Measurements from ENCODE around the gene IFT74.
"Not testable (repeated sequence)": the region's sequence is repeated elsewhere in the genome, so short reads cannot be mapped to it uniquely, and the experiment has no call there.

IFT74 gene

DNA sequence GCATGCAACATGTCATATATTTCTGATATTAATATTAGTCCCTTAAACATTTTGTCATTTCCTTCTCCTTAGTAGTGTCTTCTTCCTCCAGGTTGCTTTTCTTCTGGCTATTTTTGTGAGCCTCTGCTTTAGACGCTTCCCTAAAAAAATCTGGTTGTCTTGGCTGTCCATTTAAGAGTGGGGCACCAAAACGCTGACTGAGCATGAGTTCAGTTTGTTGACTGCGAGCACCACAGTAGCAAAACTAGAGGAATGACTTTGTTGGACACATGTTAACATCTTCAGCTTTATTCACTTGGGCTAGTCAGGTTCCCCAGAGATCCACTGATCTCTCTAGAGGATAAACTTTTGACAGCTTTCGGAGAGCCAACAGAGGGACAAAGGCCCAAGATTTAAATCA is 133.5 kb downstream of the IFT74 start:
- Histone ChIP-seq H3K27ac (ENCODE audit: low read length) (no peak overlapping the region), H3K4me1 (ENCODE audit: low read length) (no peaks in the 10 kb centered on the region), H3K27me3 (ENCODE audit: low read depth, low read length) (no peaks in the 10 kb centered on the region), H4K20me1 (ENCODE audit: insufficient read depth, low read length) (no peaks in the 10 kb centered on the region), H3K9ac (ENCODE audit: low read length) (no peak overlapping the region), H2AFZ (ENCODE audit: low read depth, low read length) (no peak overlapping the region), H3K4me3 (ENCODE audit: low read length) (no peak overlapping the region), H3K4me2 (ENCODE audit: low read length) (no peak overlapping the region), H3K9me3 (ENCODE audit: insufficient read depth, low read length) (no peaks in the 10 kb centered on the region), H3K36me3 (replicated peaks; ENCODE audit: low read depth, low read length) (no peaks in the 10 kb centered on the region), H3K79me2 (ENCODE audit: low read length) (no peaks in the 10 kb centered on the region)
- no peak for TF ChIP-seq EZH2phosphoT487 (IDR thresholded peaks at IDR 0.05; ENCODE audit: low read depth)
- TF ChIP-seq, protein P1, sequence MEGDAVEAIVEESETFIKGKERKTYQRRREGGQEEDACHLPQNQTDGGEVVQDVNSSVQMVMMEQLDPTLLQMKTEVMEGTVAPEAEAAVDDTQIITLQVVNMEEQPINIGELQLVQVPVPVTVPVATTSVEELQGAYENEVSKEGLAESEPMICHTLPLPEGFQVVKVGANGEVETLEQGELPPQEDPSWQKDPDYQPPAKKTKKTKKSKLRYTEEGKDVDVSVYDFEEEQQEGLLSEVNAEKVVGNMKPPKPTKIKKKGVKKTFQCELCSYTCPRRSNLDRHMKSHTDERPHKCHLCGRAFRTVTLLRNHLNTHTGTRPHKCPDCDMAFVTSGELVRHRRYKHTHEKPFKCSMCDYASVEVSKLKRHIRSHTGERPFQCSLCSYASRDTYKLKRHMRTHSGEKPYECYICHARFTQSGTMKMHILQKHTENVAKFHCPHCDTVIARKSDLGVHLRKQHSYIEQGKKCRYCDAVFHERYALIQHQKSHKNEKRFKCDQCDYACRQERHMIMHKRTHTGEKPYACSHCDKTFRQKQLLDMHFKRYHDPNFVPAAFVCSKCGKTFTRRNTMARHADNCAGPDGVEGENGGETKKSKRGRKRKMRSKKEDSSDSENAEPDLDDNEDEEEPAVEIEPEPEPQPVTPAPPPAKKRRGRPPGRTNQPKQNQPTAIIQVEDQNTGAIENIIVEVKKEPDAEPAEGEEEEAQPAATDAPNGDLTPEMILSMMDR (IDR thresholded peaks at IDR 0.05; ENCODE audit: low read depth, low read length) = no peak

DNA sequence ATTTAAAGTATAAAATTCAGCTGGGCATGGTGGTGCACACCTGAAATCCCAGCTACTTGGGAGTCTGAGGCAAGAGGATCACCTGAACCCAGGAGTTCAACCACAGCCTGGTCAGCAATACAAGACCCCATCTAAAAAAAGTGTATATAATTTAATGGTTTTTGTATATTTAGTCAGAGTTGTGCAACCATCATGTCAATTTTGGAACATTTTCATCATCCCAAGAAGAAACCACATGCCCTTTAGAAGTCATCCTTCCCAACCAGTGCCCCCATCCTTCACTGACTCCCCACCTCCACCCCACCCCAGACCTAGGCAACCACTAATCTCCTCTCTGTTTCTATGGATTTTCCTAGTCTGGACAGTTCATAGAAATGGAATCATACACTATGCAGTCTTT is 134.0 kb downstream of the IFT74 start:
- Histone ChIP-seq H4K20me1 (ENCODE audit: insufficient read depth, low read length) (no peaks in the 10 kb centered on the region), H3K36me3 (replicated peaks; ENCODE audit: low read depth, low read length) (no peaks in the 10 kb centered on the region), H3K4me2 (ENCODE audit: low read length) (no peak overlapping the region), H3K9ac (ENCODE audit: low read length) (no peak overlapping the region), H2AFZ (ENCODE audit: low read depth, low read length) (no peak overlapping the region), H3K9me3 (ENCODE audit: insufficient read depth, low read length) (no peaks in the 10 kb centered on the region), H3K27ac (ENCODE audit: low read length) (no peak overlapping the region), H3K4me3 (ENCODE audit: low read length) (no peak overlapping the region), H3K79me2 (ENCODE audit: low read length) (no peaks in the 10 kb centered on the region), H3K4me1 (ENCODE audit: low read length) (no peaks in the 10 kb centered on the region), H3K27me3 (ENCODE audit: low read depth, low read length) (no peaks in the 10 kb centered on the region)
- TF ChIP-seq, protein P1 (IDR thresholded peaks at IDR 0.05; ENCODE audit: low read depth, low read length) = no peak
- TF ChIP-seq EZH2phosphoT487 (IDR thresholded peaks at IDR 0.05; ENCODE audit: low read depth) = no peak

DNA sequence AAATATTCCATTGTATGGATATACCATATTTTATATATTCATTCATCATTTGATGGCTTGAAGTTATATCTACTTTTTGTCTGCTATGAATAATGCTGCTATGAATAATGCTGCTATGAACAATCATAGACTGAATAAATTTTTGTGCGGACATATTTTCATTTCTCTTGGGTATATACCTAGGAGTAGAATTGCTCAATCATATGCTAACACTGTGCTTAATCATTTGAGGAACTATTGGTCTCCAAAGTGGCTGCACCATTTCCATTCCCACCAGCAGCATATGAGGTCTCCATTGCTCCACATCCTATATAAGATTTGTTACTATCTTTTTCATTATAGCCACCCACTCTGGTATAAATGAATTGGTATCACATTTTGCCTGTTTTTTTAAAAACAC is 134.5 kb downstream of the IFT74 start:
- Histone ChIP-seq H3K79me2 (ENCODE audit: low read length) (no peaks in the 10 kb centered on the region), H4K20me1 (ENCODE audit: insufficient read depth, low read length) (no peaks in the 10 kb centered on the region), H2AFZ (ENCODE audit: low read depth, low read length) (no peak overlapping the region), H3K9ac (ENCODE audit: low read length) (no peak overlapping the region), H3K4me1 (ENCODE audit: low read length) (no peaks in the 10 kb centered on the region), H3K36me3 (replicated peaks; ENCODE audit: low read depth, low read length) (no peaks in the 10 kb centered on the region), H3K9me3 (ENCODE audit: insufficient read depth, low read length) (no peaks in the 10 kb centered on the region), H3K4me2 (ENCODE audit: low read length) (no peak overlapping the region), H3K4me3 (ENCODE audit: low read length) (no peak overlapping the region), H3K27me3 (ENCODE audit: low read depth, low read length) (no peaks in the 10 kb centered on the region), H3K27ac (ENCODE audit: low read length) (no peak overlapping the region)
- TF ChIP-seq EZH2phosphoT487 (IDR thresholded peaks at IDR 0.05; ENCODE audit: low read depth) = no peak
- TF ChIP-seq, protein P1 (IDR thresholded peaks at IDR 0.05; ENCODE audit: low read depth, low read length) = no peak

DNA sequence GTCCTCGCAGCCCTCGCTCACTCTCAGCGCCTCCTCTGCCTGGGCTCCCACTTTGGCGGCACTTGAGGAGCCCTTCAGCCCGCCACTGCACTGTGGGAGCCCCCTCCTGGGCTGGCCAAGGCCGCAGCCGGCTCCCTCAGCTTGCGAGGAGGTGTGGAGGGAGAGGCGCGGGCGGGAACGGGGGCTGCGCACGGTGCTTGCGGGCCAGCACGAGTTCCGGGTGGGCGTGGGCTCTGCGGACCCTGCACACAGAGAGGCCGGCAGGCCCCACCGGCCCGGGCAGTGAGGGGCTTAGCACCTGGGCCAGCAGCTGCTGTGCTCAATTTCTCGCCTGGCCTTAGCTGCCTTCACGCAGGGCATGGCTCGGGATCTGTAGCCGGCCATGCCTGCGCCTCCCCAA is 136.3 kb downstream of the IFT74 start:
- H3K27ac ChIP-seq (ENCODE audit: low read length); H3K79me2 ChIP-seq (ENCODE audit: low read length); H3K9me3 ChIP-seq (ENCODE audit: insufficient read depth, low read length); H3K4me3 ChIP-seq (ENCODE audit: low read length); H4K20me1 ChIP-seq (ENCODE audit: insufficient read depth, low read length); H2AFZ ChIP-seq (ENCODE audit: low read depth, low read length); H3K9ac ChIP-seq (ENCODE audit: low read length); H3K4me1 ChIP-seq (ENCODE audit: low read length); H3K36me3 ChIP-seq (replicated peaks; ENCODE audit: low read depth, low read length); H3K4me2 ChIP-seq (ENCODE audit: low read length); H3K27me3 ChIP-seq (ENCODE audit: low read depth, low read length): not testable (repeated sequence)

DNA sequence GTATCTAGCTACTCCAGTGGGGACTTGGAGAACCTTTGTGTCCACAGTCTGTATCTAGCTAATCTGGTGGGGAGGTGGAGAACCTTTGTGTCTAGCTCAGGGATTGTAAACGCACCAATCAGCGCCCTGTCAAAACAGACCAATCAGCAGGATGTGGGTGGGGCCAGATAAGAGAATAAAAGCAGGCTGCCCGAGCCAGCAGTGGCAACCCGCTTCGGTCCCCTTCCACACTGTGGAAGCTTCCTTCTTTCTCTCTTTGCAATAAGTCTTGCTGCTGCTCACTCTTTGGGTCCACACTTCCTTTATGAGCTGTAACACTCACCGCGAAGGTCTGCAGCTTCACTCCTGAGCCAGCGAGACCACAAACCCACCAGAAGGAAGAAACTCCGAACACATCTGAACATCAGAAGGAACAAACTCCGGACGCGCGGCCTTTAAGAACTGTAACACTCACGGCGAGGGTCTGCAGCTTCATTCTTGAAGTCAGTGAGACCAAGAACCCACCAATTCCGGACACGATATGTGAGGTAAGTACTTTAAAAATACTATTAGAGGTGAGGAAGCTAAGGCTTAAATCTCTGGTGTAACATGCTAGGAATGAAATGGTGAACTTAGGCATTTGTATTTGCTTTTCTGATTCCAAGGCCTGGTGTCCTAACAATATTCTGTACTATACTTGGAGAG is 137.3 kb downstream of the IFT74 start:
- H3K79me2 ChIP-seq (ENCODE audit: low read length); H3K9me3 ChIP-seq (ENCODE audit: insufficient read depth, low read length); H3K36me3 ChIP-seq (replicated peaks; ENCODE audit: low read depth, low read length); H3K4me2 ChIP-seq (ENCODE audit: low read length); H3K9ac ChIP-seq (ENCODE audit: low read length); H3K27me3 ChIP-seq (ENCODE audit: low read depth, low read length); H3K4me3 ChIP-seq (ENCODE audit: low read length); H2AFZ ChIP-seq (ENCODE audit: low read depth, low read length); H3K4me1 ChIP-seq (ENCODE audit: low read length); H3K27ac ChIP-seq (ENCODE audit: low read length); H4K20me1 ChIP-seq (ENCODE audit: insufficient read depth, low read length): not testable (repeated sequence)

All from OCI-LY3 (cell line).